Hepatocyte (in vitro differentiated cells): Measurements from ENCODE around the gene P2RX1. TPM values are rescaled to one million over a fixed set of nuclear protein-coding genes. Genes with fewer than 3 reads are reported as not detected.

ENCODE experiments used
- DNase-seq: peaks from one replicate; pipeline ENCODE4 v3.0.0-alpha.2; 2016; ENCODE audit warnings: low spot score
- H2AFZ ChIP-seq: fragments of 200-600 bp; sonication (generic); 2 replicates; pipeline ENCODE4 v1.6.0; 2016; ENCODE audit warnings: antibody characterized with exemption, mild to moderate bottlenecking
- H3K27ac ChIP-seq: fragments of 200-600 bp; sonication (generic); 2 replicates; pipeline ENCODE4 v1.5.1; 2016; ENCODE audit warnings: mild to moderate bottlenecking
- H3K27me3 ChIP-seq: fragments of 200-600 bp; sonication (generic); 2 replicates; pipeline ENCODE4 v1.6.1; 2016
- H3K36me3 ChIP-seq: fragments of 200-600 bp; sonication (generic); replicated peaks from 2 replicates; pipeline ENCODE4 v1.5.1; 2016; ENCODE audit warnings: low read depth; ENCODE audit not compliant: insufficient read depth
- H3K4me1 ChIP-seq: fragments of 200-600 bp; sonication (generic); 2 replicates; pipeline ENCODE4 v1.5.1; 2016; ENCODE audit warnings: mild to moderate bottlenecking, moderate library complexity; ENCODE audit not compliant: insufficient read depth
- H3K4me2 ChIP-seq: fragments of 200-600 bp; sonication (generic); 2 replicates; pipeline ENCODE4 v1.6.0; 2016
- H3K4me3 ChIP-seq: fragments of 200-600 bp; sonication (generic); 2 replicates; pipeline ENCODE4 v1.5.1; 2016; ENCODE audit warnings: mild to moderate bottlenecking
- H3K79me2 ChIP-seq: fragments of 200-600 bp; sonication (generic); 2 replicates; pipeline ENCODE4 v1.6.0; 2017; ENCODE audit warnings: mild to moderate bottlenecking
- H3K9me2 ChIP-seq: fragments of 200-600 bp; sonication (generic); replicated peaks from 2 replicates; pipeline ENCODE4 v1.6.0; 2017; ENCODE audit warnings: mild to moderate bottlenecking; ENCODE audit not compliant: insufficient read depth
- H3K9me3 ChIP-seq: fragments of 200-600 bp; sonication (generic); 2 replicates; pipeline ENCODE4 v1.5.1; 2016; ENCODE audit warnings: low read depth, mild to moderate bottlenecking
- H4K20me1 ChIP-seq: fragments of 200-600 bp; sonication (generic); 2 replicates; pipeline ENCODE4 v1.6.0; 2016; ENCODE audit warnings: mild to moderate bottlenecking; ENCODE audit not compliant: insufficient read depth, poor library complexity, severe bottlenecking
- EZH2 ChIP-seq: fragments of 200-600 bp; sonication (generic); IDR thresholded peaks from 2 replicates; pipeline ENCODE4 v1.6.1; 2016; ENCODE audit warnings: antibody characterized with exemption, mild to moderate bottlenecking, borderline replicate concordance
- EZH2phosphoT487 ChIP-seq: fragments of 200-600 bp; sonication (generic); IDR thresholded peaks from one replicate; pipeline ENCODE4 v1.6.1; 2018; ENCODE audit warnings: antibody characterized with exemption, mild to moderate bottlenecking, low read depth, moderate library complexity; ENCODE audit not compliant: unreplicated experiment, severe bottlenecking
- WGBS: methylation state at CpG from one replicate; pipeline ENCODE4 v1.1.6; 2016; ENCODE audit warnings: low lambda C conversion rate; ENCODE audit errors: missing lambda C conversion rate; 5-methylcytosine and 5-hydroxymethylcytosine counted together
- polyA plus RNA-seq: library from polyadenylated mRNA; unstranded; fragments of >200 nt; fragmentation: Nextera tagmentation; extraction: Ambion mirVana; gene quantifications from 2 replicates; pipeline ENCODE4 v1.2.1, GENCODE V29; 2016
- total RNA-seq: library from RNA; depleted of rRNA; stranded (reverse); fragments of >200 nt; gene quantifications from 2 replicates; pipeline ENCODE4 v1.2.3, GENCODE V29; 2014
- TF ChIP-seq, protein P1 (sequence below): fragments of 200-600 bp; sonication (generic); IDR thresholded peaks from 2 replicates; pipeline ENCODE4 v1.5.1; 2016; ENCODE audit warnings: antibody characterized with exemption, mild to moderate bottlenecking; ENCODE audit not compliant: poor library complexity

Gene P2RX1
- total and polyA plus RNA-seq, 2 experiments from 2014 or later = 0.50 to 1.8 TPM

DNA sequence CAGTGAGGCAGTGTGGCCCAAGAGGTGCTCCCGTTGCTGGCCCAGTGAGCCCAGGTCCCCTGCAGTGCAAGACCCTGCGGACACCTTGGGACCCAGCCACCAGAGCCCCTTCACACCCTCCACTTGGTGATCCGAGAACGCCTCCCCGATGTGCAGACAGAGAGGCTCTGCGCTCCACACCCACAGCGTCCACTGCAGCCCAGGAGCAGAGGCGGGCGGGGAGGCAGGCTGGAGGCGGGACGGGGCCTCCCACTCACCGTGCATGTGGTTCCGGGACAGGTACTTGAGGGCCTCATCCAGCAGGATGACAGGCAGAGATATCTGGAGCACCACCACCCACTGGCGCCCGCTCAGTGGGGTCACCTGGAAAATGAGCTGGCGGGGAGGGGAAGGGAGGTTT, 12.1 kb upstream of the P2RX1 start:
- Histone ChIP-seq H3K27me3 (no peaks in the 10 kb centered on the region), H3K79me2 (no peaks in the 10 kb centered on the region), H3K9me3 (no peaks in the 10 kb centered on the region), H3K9me2 (no peaks in the 10 kb centered on the region), H4K20me1 (no peaks in the 10 kb centered on the region), H3K4me2 (no peak overlapping the region), H3K4me1 (peaks cover 17% of the 10 kb centered on the region), H3K27ac (no peak overlapping the region), H2AFZ (no peak overlapping the region), H3K36me3 (no peaks in the 10 kb centered on the region), H3K4me3 (no peak overlapping the region)
- TF ChIP-seq EZH2 (no peak), EZH2phosphoT487 (no peak)
- TF ChIP-seq, protein P1, sequence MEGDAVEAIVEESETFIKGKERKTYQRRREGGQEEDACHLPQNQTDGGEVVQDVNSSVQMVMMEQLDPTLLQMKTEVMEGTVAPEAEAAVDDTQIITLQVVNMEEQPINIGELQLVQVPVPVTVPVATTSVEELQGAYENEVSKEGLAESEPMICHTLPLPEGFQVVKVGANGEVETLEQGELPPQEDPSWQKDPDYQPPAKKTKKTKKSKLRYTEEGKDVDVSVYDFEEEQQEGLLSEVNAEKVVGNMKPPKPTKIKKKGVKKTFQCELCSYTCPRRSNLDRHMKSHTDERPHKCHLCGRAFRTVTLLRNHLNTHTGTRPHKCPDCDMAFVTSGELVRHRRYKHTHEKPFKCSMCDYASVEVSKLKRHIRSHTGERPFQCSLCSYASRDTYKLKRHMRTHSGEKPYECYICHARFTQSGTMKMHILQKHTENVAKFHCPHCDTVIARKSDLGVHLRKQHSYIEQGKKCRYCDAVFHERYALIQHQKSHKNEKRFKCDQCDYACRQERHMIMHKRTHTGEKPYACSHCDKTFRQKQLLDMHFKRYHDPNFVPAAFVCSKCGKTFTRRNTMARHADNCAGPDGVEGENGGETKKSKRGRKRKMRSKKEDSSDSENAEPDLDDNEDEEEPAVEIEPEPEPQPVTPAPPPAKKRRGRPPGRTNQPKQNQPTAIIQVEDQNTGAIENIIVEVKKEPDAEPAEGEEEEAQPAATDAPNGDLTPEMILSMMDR = no peak
- no peak for DNase-seq
- 89% methylated on average over 16 of the region's 16 CpGs for WGBS

DNA sequence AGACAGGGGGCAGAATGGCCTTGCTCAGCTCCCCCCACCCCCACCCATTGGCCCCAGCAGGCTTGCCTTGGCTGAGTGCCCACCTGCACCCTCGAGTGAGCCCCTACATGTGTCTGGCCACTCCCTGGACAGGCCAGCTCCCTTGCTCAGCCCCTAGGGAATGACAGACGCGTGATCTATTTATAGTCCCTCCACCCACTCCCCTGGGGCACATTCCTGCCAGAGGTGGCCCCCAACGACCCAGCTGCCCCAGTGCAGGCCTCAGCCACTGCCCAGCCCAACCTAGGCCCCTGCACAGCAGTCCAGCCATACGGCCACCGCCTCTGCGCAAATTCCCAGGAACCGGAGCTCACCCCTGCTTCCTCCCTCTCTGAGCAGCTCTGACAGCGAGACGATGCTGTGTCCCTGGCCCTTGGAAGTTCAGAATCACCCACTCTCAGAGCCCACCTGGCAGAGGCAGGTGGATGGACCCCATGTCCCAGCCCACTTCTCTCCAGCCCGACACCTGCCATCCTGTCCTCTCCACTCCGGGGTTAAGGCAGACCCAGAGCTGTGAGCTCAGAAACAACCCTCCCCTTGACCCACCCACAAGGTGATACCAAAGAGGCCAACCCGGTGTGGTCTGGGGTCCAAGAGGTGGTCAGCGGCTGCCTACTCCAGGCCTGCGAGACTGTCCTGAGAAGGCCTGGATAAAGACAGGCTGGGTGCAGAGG, 11.5 kb upstream of the P2RX1 start:
- H3K36me3 ChIP-seq = no peaks in the 10 kb centered on the region
- DNase-seq = no peak
- no peaks in the 10 kb centered on the region for H3K79me2 ChIP-seq
- peaks cover 17% of the 10 kb centered on the region for H3K4me1 ChIP-seq
- TF ChIP-seq EZH2 (no peak), EZH2phosphoT487 (no peak)
- TF ChIP-seq, protein P1 = no peak
- no peaks in the 10 kb centered on the region for H3K9me3 ChIP-seq
- no peaks in the 10 kb centered on the region for H4K20me1 ChIP-seq
- 72% methylated on average over 15 of the region's 15 CpGs for WGBS
- H3K4me3 ChIP-seq = no peak overlapping the region
- no peaks in the 10 kb centered on the region for H3K9me2 ChIP-seq
- H3K4me2 ChIP-seq = no peak overlapping the region
- no peak overlapping the region for H3K27ac ChIP-seq
- H3K27me3 ChIP-seq = no peaks in the 10 kb centered on the region
- no peak overlapping the region for H2AFZ ChIP-seq

DNA sequence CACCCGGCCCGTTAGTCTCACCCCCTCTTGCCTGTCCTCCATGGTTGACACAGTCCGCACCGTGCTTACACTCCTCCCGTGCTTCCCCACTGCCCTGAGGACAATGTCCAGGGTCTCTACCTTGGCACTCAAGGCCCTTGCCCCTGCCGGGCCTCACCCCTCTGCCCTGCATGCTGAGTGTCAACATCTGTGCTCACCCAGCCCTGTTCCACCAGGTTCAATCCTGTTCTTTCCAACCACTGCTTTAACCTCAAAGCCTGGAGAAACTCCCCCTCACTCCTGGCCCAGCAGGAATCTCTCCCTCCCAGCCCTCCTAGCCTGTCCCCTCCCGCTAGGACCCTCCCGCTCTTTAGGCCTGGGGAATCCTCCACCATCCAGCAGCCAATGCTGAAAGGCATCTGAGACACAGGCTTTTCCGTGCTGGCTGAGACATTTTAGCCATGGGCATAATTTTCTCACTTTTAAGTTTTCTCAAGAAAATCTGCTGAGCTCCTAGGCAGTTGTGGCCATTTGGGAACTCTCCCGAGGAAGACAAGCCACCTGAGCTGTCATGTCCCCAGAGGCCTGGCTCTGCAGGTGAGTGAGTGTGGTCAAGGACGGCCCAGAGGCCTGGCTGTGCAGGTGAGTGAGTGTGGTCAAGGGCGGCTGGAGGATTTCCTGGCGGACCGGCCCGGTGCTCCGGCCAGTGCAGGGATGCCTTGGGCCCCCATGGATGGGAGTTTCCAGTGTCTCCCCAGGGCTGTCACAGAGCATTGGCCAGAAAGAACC, 10.8 kb upstream of the P2RX1 start:
- TF ChIP-seq, protein P1 = no peak
- TF ChIP-seq EZH2 = no peak
- Histone ChIP-seq H3K4me3 (no peak overlapping the region), H3K27ac (peak overlapping the region; percentile 31), H4K20me1 (no peaks in the 10 kb centered on the region), H3K4me1 (peaks cover 17% of the 10 kb centered on the region), H3K36me3 (no peaks in the 10 kb centered on the region), H3K9me2 (no peaks in the 10 kb centered on the region), H3K27me3 (no peaks in the 10 kb centered on the region), H2AFZ (no peak overlapping the region), H3K9me3 (no peaks in the 10 kb centered on the region), H3K4me2 (no peak overlapping the region), H3K79me2 (no peaks in the 10 kb centered on the region)
- no peak for DNase-seq
- 71% methylated on average over 16 of the region's 16 CpGs for WGBS
